C4-2B (cell line): Measurements from ENCODE around the gene GALNT2.

Source experiments
- CTCF ChIP-seq: fragments of 450-650 bp; conservative IDR thresholded peaks from 2 replicates; pipeline ENCODE4 v1.5.1; 2017; ENCODE audit warnings: mild to moderate bottlenecking
- ZFX ChIP-seq: fragments of 450-650 bp; IDR thresholded peaks from 2 replicates; pipeline ENCODE4 v1.6.1; 2017

DNA sequence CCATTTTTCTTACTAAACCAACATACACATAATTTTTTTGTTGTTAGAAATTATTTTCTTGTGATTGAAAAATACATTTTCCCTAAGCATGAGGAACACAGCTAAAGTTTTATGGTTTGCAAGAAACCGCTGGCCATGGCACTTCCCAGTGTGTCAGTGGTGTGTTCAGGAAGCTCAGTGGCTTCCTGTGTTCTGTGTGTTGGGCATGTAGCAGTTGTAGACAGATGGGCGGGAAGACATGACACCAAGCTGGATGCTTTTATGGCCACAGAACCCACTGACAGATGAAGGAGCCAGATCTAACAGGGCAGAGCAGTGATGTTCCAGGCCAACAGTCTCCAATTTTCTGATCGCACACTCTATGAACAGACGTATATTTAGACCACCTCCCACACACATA is 119.8 kb downstream of the GALNT2 start:
- TF ChIP-seq CTCF (no peak), ZFX (no peak)
